Measurements from ENCODE around the gene HDAC7. TPM values are rescaled to one million over a fixed set of nuclear protein-coding genes. Genes with fewer than 3 reads are reported as not detected.

The HDAC7 gene
- polyA plus RNA-seq, 4 donors = 74.5 to 93.2 (median 80.1) TPM

DNA sequence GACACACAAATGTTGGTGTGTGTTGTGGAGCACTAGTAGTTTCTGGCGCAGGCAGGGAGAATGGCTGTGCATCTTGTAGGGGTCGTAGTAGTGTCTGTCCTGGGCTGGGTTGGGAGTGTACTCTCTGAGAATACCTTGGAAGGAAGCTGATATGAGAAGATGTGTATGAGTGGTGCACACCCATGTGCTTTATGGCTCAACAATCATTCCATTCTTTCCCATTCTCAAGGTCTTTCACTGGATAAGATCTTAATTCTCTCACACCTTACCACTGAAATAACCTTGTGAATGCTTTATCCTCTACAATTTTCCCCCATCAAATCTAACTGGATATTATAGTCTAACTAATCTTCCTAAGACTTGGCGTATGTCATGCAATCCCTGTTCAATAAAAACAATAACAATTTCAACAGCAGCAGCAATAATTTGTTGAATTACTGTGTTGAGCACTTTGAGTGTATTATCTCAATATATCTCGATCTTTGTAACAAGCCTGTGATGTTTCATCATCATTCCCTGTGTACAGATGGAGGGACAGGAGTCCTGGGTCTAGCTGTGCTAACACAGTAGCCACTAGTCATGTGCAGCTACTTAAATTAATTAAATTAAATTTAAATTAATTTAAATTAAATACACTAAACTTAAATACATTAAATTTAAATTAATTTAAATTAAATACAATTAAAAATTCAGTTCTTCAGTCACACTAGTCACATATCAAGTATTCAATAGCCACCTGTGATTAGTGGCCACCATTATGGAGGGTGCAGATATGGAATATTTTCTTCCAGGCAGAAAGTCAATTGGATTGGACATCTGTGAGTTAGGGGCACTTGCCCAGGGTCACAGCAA lies 50.2 kb downstream of the HDAC7 start:
- DNase-seq (ENCODE audit: low read depth in 4 of 4, low spot score in 3 of 4) = no peak

DNA sequence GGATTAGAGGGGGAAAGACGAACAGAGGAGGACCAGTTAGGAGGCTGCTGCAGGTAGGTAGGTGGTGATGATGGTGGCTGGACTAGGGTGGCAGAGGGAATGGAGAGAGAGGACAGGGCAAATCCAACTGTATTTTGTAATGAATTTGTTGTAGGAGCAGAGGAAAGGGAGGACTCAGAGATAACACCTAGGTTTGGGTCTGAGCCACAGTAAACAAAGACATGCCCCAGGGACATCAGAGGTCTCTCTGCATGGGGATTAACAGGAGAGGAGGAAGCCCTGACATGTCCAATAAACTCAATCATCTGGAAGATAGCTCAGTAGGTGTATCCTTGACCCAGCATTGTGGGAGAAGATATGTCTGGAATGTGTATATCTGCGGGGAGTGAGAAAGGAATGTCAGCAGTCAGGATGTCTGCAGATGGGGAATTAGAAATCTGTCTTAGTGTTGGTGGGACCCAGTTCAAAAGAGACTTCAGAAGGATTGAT lies 51.3 kb downstream of the HDAC7 start:
- no peak for DNase-seq (ENCODE audit: low read depth in 4 of 4, low spot score in 3 of 4)

DNA sequence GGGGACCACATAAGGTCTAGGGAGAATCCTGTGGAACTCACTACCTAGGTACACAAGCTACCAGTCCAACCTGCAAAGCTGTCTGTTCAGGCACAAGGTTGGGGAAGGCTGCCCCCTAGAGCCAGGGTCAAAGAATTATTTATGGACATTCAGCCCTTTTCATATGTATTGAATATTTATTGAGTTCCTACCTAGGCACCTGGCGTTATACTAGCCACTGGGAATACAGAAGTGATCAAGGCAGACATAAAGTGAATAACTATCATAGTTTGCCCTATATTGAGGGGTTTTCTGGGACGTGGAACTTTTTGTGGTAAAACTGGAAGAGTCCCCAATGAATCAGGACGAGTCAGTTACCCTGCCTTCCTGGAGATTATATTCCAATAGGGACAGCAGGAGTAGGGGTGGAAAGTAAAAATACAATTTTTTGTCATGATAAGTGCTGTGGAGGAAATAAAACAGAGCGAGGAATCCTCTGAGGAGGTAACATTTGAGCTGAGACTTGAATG lies 52.4 kb downstream of the HDAC7 start:
- no peak for DNase-seq (ENCODE audit: low read depth in 4 of 4, low spot score in 3 of 4)

DNA sequence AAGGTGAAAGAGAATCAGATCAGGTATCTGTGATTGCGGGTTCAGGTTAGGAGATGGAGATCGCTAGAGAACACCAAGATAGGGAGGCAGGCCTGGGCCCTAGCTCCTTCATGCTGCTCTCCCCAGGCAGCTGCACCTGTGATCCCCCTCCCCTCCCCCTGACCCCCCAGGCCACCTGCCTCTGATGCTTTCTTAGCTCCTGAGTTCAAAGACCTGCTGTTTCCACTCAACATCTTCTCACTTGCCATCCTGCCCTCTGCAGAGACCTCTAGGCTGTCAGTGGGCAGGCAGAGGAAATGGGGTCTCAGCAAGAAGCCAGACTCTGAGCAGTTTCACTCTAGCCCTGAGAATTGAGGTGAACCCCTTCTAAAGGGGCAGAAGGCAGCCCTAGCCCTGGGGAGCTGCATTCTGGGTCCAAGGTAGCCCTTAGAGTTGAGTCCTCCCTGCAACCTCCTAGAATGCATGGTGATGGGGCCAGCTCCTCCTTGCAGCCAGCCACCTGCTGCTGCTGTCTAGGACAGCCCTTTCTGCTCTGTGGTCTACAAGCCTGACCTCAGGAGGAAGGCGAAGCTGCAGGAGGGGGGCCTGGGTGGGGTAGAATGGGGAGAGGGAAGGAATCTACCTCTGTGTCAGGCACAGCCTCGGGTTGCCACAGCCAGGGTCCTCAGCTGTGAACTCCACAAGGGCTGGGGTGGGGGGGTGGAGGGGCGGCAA lies 53.0 kb downstream of the HDAC7 start:
- no peak for DNase-seq (ENCODE audit: low read depth in 4 of 4, low spot score in 3 of 4)

DNA sequence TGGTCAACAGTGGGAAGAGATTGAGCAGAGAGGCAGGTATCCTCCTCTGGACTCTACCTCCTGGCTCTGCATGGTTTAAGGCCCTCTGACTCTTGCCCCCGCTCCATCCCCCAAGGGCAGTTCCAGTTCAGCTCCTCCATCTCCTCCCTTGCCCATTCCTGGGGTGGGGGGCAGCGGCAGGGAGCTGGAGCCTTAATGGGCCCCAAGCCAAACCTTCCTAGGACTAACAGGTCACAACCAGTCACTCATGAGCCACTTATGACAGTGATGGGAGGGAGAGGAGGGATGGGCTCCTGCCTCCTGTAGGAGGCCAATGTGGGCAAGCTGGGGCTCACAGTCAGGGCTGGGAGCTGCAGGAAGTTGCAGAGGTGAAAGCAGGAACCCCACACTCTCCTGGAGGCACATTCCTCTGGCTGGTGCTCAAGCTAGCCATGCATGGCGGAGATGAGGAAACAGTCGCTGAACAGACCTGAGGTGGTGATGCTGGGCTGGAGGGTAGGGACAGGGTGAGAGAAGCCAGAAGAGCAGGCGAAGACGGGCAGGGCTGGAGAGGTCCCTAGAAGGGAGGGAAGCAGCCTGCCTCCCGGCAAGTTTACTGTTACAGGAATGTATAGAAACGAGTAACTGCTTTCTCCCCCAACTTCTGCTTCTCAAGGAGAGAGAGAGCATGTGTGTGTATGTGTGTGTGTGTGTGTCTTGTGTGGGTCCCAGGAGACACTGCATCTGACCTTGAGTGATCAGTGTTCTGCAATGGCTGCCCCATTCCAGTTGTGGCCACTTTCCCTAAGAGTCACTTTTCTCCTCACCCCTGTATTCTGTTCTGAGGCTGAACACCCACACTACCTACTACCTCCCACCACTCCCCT lies 56.0 kb downstream of the HDAC7 start:
- DNase-seq (ENCODE audit: low read depth in 4 of 4, low spot score in 3 of 4) = no peak

DNA sequence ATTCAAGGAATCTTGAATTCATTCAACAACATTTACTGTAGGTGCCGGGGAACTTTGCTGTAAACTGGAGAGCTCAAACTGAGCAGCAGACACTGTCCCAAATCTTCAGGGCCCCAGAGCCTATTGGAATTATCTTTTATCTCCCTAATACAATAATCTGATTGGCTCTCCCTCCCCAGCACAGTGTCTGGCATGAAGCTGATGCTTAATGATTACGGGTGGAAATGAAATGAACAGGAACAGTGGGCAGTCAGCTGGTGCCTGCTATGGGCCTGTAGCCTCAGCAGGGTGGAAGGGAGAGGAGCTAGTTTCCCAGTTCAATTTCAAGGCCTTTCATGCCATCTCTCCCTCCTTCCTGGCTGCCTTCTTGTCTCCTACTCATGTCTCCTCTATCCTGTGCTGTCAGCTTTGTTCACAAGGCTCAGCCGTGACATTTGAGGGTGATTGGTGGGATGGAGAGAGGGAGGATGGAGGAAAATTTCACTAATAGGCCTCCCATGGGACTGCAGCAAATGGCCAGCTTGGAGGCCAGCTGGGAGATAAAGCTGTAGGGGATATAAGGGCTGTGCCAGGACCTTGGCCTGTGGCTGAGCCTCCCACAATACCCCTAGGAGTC lies 56.7 kb downstream of the HDAC7 start:
- no peak for DNase-seq (ENCODE audit: low read depth in 4 of 4, low spot score in 3 of 4)

DNA sequence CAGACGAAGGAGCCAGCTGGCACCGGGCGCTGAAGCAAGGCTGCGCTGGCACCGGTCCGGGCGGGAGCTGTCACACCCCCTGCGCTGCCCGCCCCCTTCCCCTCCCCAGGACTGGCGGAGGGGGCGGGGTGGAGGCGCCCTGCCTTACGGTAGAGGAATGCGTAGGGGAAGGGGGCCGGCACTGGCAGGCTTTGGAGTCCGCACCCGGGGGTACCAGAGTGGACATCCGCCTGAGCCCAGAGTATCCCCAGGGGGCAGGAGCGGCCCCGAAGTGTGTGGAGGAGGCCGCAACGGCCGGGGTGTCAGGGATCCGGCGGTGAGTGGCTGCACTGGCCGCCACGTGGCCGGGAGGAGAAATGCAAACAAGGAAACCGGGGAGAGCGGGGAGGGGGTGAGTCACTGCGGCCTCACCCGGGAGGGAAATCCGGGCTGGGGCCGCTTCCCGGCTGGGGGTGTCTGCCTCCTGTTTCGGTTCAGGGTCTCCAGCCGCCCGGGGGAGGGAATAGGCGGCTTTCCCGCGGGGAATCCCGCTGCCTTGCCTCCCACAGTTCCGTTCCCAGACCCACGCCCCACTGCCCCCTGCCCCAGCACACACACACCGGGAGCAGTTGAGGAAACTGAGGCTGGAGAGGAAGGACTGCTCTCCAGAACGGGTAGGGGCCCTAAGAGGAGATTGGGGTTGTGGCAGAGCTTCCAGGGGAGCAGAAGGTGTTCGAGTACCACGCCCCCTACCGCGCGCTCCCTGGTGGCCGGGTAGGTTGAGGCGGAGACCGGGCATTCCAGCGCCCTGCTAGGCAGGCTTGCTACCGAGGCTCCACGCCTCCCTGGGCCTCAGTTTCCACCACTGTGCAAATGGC lies 60.6 kb downstream of the HDAC7 start, which contains the start of gene RAPGEF3:
Gene RAPGEF3 (minus strand): TSS at position 47 of the 857 bp plus-strand sequence. CDS start 324 bp downstream, outside the sequence.
- DNase-seq (ENCODE audit: low read depth in 4 of 4, low spot score in 3 of 4) = no peak

DNA sequence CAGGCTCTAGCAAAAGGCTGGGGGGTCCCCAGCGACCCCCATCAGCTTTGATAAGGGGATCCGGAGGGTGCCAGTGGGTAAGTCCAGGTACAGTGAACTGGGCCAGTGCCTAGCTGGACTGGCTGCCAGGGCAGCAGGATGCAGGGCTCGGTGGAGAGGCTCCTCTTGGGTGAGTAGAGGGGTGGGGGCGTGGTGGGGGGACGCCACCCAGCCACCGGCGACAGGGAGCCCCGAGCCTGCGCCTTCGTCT lies 61.2 kb downstream of the HDAC7 start:
- no peak for DNase-seq (ENCODE audit: low read depth in 4 of 4, low spot score in 3 of 4)

DNA sequence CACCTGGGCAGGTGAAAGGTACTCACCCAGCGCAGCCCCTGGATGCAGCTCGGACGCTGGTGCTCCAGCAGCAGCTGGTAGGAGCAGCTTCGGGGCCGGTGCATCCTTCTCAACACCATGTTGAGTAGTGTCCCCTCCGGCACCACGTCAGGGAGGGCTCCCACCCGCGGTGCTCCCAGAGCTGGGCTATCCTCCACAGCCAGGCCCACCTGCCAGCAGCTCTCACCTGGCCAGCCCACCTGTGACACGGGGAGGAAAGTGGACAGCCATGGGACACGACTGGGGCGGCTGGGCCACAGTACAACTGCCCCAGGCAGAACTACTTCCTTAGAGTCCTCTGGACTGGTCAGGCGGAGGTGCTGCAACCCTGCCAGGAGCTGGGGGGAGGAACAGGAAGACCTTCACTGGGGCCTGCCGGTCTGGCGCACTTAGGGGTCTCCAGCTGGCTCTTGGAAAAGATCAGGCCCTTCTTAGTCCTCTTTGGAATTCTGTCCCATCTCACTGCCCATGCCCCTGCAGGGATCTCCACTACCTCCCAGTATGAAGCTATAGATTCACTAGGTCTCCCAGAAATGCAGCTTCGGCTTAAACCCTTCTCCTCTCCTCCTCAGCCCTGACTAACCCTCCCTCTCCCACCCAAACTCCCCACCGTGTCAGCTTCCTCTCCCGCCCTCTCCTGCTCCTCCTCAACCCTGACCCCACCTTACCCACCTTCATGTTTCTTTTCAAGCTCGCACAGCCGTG lies 61.7 kb downstream of the HDAC7 start:
- no peak for DNase-seq (ENCODE audit: low read depth in 4 of 4, low spot score in 3 of 4)

DNA sequence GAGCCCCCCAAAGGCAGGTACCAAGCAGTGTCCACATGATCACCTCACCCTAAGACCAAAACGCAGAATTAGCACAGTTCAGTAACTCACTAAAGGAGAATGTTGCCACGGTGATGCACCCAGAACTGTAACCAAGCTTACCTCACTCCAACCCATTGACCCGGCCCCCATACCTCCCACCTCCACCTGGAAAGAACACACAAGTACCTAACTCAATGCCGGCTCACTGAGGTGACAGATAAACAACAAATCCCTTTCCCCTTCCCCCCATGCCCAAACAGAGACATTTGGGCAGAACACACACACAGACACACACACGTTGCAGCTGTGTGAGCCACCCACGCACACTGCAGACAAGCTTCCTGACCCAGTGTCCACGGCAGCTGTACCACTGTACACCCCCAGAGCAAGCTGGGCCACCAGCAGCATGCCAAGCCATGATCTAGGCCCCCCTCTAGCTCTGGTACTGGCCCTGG lies 62.3 kb downstream of the HDAC7 start:
- DNase-seq (ENCODE audit: low read depth in 4 of 4, low spot score in 3 of 4) = no peak

DNA sequence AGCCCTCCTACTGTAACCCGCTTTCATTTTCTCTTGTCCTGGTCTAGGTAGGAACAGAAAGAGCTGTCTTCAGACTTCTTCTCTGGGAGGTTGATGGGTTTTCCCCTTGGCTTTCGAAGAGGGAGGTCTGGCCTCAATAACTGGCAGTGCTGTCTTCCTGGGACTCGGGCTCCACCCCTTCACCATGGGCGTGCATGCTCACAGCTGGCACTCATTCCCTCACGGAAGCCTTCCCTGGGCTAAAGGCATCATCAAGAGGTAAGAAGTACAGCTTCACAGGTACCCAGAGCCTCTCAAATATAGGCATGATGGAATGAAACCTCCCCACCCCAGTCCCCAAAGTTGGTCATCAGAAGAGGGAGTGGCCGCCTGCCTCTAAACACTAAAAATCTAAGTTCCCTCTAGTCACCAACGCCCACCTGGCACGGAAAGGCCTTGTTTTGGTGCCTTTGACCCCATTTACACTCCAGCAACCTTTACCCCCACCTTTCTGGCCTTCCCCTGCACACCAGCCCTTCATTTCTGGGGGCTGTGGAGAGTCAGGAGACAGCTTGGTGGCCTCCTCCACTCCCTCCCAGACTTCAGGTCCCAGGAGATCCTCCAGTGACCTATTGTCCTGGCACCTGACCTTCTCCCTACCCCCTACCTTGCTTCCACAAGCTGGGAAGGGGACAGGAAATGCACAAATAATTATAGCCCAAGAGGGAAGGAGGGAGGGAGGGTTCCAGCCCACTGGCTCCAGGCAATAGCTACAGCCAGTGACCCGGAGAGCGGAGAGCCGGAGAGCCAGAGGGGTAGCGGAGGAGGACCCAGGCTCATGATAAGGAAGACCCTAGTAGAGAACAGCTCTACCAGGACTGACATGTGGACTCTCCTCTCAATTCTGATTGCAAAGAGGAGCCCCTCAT lies 63.8 kb downstream of the HDAC7 start:
- DNase-seq (ENCODE audit: low read depth in 4 of 4, low spot score in 3 of 4) = no peak

DNA sequence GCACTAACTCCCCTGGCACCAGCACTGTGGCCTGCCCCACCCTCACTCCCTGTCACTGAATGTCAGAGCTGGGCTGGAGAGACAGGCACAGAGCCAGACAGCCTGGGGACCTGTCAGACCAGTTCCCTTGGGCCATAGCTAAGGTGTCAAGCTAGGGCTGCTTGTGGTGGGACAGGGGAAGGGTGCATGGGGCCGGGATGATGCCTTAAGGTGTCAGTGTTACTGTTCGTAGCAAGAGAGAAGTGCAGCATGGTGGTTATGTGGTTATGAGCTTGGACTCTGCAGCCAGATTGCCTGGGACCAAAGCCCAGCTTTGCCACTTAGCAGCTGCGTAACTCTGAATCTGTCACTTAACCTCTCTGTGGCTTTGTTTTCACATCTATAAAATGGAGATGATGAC lies 64.8 kb downstream of the HDAC7 start:
- DNase-seq (ENCODE audit: low read depth in 4 of 4, low spot score in 3 of 4) = no peak

DNA sequence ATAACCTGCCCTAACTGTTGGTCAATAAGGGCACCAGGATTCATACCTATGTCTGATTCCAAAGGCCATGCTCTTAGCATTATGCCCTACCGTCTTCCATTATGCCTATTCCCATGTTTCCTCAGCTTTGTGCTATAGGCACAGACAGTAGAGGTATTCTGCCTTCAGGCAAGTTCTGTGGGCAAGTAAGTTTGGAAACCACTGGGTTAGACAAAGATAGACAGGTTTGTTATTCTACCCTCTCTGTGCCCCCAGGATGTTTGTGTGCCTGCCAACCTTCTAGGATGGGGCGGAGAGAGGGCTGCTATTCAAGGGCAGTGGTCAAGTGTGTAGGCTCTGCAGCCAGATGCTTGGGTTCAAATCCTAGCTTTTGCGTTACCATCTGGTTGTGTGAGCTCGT lies 65.6 kb downstream of the HDAC7 start:
- DNase-seq (ENCODE audit: low read depth in 4 of 4, low spot score in 3 of 4) = no peak

DNA sequence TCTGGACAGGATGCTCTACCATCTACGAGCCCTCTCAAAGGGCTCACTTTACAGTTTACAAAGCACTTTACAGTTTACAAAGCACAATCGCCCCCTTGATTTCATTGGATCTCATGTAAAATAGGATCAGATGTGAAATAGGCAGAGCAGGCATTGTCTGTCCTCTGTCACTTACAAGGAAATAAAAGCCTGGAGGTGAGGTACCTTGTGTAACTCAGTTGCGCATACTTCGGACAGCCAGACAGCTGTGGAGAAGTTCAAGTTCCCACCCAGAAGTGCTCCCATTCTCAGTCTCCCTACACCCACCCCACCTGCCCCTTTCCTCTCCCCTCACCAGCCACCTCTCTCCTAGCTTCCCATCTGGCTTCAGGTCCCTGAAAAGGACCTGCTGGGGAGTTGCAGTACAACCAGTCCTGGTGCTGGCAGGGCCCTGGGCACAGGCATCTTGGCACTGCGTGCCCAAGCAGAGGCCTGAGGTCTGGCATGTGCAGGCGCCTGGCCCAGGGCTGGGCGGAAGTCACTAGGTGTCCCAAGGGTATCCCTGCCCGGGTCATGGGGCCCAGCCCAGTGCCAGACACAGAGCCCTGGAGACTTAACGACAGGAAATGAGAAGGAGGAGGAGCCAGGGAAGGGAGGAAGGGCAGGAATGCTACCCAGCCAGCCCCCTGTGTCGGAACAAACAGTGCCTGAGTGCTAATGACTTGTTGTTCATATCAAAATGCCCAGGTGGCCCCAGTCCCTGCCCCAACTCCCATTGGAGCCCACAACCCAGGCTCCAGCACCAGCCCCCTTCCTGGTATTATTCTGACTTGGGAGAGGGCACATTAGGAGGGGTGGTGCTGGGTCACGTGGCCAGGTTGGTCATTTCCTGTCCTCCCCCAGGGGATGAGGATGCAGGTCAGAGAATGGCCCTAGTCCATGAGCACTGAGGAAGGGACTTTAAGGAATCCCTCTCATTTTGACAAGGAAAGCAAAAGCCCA lies 66.4 kb downstream of the HDAC7 start:
- no peak for DNase-seq (ENCODE audit: low read depth in 4 of 4, low spot score in 3 of 4)

DNA sequence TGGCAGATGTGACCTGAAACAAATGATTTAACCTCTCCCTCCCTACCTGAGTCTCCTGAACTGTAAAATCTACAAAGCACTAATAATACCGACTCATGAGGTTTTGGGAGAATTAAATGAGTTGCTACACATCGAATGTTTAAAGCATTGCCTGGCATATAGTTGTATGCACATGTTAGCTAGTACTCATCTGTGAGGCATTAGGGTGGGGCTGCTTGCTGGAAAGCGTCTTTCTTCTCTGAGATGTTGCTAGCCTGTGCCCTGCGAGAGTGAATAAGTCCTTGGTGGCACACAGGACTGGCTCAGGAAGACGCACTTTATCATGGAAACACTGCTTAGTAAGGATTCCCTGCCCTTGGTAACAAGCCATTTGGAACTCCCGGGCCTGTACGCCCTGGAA lies 67.2 kb downstream of the HDAC7 start:
- no peak for DNase-seq (ENCODE audit: low read depth in 4 of 4, low spot score in 3 of 4)

DNA sequence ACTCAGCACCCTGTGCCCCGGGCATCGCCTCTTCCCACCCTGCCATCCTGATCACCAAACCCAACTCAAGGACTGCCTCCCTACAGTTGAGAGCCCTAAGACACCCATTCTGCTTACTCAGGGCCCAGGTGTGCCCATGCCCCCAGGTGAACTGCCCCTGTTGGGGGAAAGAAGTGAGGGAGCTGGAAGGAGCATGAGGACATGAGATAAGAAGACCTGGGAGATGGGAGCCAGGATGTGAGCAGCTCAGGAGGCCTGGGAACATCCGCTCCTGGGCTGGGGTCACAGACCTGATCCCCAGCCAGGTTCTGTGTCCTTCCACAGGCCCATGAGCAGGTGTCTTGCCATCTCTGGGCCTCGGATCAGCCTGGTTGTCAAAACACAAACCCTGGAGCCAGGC lies 67.6 kb downstream of the HDAC7 start:
- no peak for DNase-seq (ENCODE audit: low read depth in 4 of 4, low spot score in 3 of 4)

DNA sequence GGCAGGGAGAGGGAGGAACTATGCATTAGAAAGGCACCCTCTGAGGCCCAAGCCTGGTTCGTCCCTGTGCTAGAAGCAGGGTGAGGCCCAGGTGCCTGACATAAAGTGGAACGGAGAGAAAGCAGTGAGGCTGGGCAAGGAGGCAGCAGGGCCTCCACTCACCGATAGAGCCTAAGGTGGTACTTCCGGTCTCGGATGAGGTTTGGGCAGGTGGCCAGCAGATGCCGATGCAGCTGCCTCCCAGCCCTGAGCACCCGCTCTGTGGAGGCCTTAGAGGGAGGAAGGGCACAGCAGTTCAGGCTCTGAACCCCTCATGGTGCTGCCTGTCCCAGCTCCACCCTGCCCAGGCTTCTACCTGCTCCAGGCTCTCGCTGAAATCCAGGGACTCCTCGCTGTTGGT lies 68.1 kb downstream of the HDAC7 start:
- no peak for DNase-seq (ENCODE audit: low read depth in 4 of 4, low spot score in 3 of 4)
